Panc1 (cell line): ENCODE results near the gene HERC4.

ENCODE experiments used
- CTCF ChIP-seq: fragments of 450-650 bp; IDR thresholded peaks from 2 replicates; pipeline ENCODE4 v1.5.1; 2017; ENCODE audit warnings: mild to moderate bottlenecking
- POLR2AphosphoS5 ChIP-seq: IDR thresholded peaks from 2 replicates; pipeline ENCODE4 v1.6.1; 2012; ENCODE audit warnings: mild to moderate bottlenecking, low read depth, low read length, moderate library complexity
- REST ChIP-seq, 2 experiments: IDR thresholded peaks; 2 replicates each; pipeline ENCODE4 v1.6.1; 2011 to 2012; ENCODE audit warnings: low read depth in 2 of 2, control low read depth in 1 of 2, low read length in 1 of 2, mild to moderate bottlenecking in 1 of 2, moderate library complexity in 1 of 2; ENCODE audit not compliant: insufficient read depth in 1 of 2
- SIN3A ChIP-seq: IDR thresholded peaks from 2 replicates; pipeline ENCODE4 v1.6.1; 2012; ENCODE audit warnings: low read depth, mild to moderate bottlenecking, low read length, moderate library complexity, borderline replicate concordance; ENCODE audit not compliant: insufficient read depth
- TCF7L2 ChIP-seq: IDR thresholded peaks from 2 replicates; pipeline ENCODE4 v1.6.1; 2011; ENCODE audit warnings: mild to moderate bottlenecking, low read depth, low read length, inconsistent platforms

- no peak for TF ChIP-seq CTCF
- TF ChIP-seq POLR2AphosphoS5: no peak
- no peak for TF ChIP-seq REST (IDR thresholded peaks at IDR 0.05; ENCODE audit: insufficient read depth in 1 of 2, low read depth in 2 of 2, low read length in 1 of 2)
- no peak for TF ChIP-seq SIN3A
- TF ChIP-seq TCF7L2: no peak
These were observed 1.9 kb upstream of the HERC4 start for GRCh38 chr10:68077026-68077425.
